NCI-H345 treated with DMSO at 0.1 percent for 48 hours (cell line): ENCODE results near the gene RAMP3.
"Not testable (repeated sequence)": the region's sequence is repeated elsewhere in the genome, so short reads cannot be mapped to it uniquely, and the experiment has no call there.

Experiments
- DNase-seq: peaks from one replicate; lab custom pipeline; 2025; ENCODE audit not compliant: unreplicated experiment; lab: John Stamatoyannopoulos, UW

The RAMP3 gene

GRCh38 chr7:45156516-45157272 lies 897 bp upstream of the RAMP3 start:
- DNase-seq: no peak

GRCh38 chr7:45157286-45157652 lies 322 bp upstream of the RAMP3 start:
- DNase-seq: no peak

GRCh38 chr7:45158471-45158870 lies 880 bp downstream of the RAMP3 start:
- no peak for DNase-seq

GRCh38 chr7:45159296-45159695 lies 1.7 kb downstream of the RAMP3 start:
- no peak for DNase-seq

- no peak for DNase-seq
Measured at GRCh38 chr7:45160417-45160881, 2.9 kb downstream of the RAMP3 start.

GRCh38 chr7:45161138-45161537 lies 3.5 kb downstream of the RAMP3 start:
- DNase-seq: no peak

- DNase-seq: no peak
Measured at GRCh38 chr7:45161842-45162241, 4.3 kb downstream of the RAMP3 start.

GRCh38 chr7:45162311-45162845 lies 4.8 kb downstream of the RAMP3 start:
- DNase-seq: no peak

GRCh38 chr7:45162943-45163691 lies 5.5 kb downstream of the RAMP3 start:
- DNase-seq: no peak

GRCh38 chr7:45163692-45164052 lies 6.1 kb downstream of the RAMP3 start:
- DNase-seq: no peak

GRCh38 chr7:45164271-45164670 lies 6.7 kb downstream of the RAMP3 start:
- not testable (repeated sequence) for DNase-seq

- DNase-seq: no peak
Measured at GRCh38 chr7:45165857-45166256, 8.3 kb downstream of the RAMP3 start.

- DNase-seq: no peak
Measured at GRCh38 chr7:45171946-45172345, 14.4 kb downstream of the RAMP3 start.

- no peak for DNase-seq
Measured at GRCh38 chr7:45173596-45174327, 16.2 kb downstream of the RAMP3 start.

GRCh38 chr7:45174328-45174610 lies 16.7 kb downstream of the RAMP3 start:
- no peak for DNase-seq

GRCh38 chr7:45174966-45175765 lies 17.6 kb downstream of the RAMP3 start:
- DNase-seq: no peak

- no peak for DNase-seq
Measured at GRCh38 chr7:45176091-45176490, 18.5 kb downstream of the RAMP3 start.

GRCh38 chr7:45176886-45177731 lies 19.5 kb downstream of the RAMP3 start:
- no peak for DNase-seq

- DNase-seq: no peak
Measured at GRCh38 chr7:45177801-45178200, 20.2 kb downstream of the RAMP3 start.
